ENCODE measurements around the gene SEBOX. TPM values are rescaled to one million over a fixed set of nuclear protein-coding genes. Genes with fewer than 3 reads are reported as not detected.
A peak's percentile ranks its signal among the peaks of the same experiment; 100 is the strongest.

Gene SEBOX
- total RNA-seq, 4 donors from 2014 or later = not detected

DNA sequence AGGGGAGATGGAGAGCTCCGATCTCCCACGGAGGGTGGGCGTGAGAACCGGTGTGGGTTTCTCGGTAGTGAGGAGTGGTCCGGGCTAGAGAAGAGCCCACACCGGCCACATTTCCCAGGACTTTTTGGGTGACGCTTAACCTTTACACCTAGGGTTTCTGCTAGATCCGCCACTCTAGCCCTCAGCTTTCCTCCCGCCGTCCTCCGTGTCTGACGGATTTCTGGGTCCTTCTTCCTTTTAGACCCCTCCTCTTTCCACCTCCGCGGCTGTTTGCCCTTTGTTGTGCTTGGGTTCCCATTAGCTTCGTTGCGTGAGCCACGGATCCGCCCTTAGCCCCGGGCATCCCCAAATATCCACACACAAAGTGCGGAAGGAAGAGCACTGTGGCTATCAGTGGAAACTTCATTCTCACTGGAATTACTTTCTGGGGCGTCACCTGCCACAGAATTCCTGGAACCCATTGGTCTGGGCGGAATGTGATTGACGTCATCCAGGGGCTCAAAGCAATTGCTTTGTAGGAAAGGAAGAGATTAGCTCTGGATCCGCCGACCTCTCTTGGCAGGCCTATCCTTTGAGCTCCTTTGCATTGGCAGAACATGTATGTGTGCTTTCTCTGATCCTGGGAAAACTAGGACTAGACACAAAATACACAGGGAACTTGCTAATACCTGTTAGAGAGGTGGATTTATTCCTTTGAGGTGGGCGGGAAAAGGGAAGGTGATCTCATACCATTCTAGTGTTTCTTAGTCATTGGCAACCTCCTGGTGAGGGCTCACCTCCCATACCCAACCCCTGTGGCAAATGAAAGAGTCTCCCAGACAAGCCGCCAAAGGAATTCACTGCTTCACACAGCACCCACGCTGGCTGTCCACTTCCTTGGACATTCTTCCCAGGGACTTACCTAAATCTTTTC is 28.8 kb downstream of the SEBOX start:
- H3K4me1 ChIP-seq = peaks cover 50% of the 10 kb centered on the region
- 6% methylated on average over 26 of the region's 29 CpGs for WGBS
- H3K27ac ChIP-seq = peak overlapping the region; percentile 98
- peak in 1 of 3 donors; percentile 51 for TF ChIP-seq POLR2AphosphoS5 (IDR thresholded peaks at IDR 0.05)
- TF ChIP-seq, protein P1, sequence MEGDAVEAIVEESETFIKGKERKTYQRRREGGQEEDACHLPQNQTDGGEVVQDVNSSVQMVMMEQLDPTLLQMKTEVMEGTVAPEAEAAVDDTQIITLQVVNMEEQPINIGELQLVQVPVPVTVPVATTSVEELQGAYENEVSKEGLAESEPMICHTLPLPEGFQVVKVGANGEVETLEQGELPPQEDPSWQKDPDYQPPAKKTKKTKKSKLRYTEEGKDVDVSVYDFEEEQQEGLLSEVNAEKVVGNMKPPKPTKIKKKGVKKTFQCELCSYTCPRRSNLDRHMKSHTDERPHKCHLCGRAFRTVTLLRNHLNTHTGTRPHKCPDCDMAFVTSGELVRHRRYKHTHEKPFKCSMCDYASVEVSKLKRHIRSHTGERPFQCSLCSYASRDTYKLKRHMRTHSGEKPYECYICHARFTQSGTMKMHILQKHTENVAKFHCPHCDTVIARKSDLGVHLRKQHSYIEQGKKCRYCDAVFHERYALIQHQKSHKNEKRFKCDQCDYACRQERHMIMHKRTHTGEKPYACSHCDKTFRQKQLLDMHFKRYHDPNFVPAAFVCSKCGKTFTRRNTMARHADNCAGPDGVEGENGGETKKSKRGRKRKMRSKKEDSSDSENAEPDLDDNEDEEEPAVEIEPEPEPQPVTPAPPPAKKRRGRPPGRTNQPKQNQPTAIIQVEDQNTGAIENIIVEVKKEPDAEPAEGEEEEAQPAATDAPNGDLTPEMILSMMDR (IDR thresholded peaks at IDR 0.05) = no peak
- peak in 1 of 2 donors; percentile 86 for DNase-seq (ENCODE audit: low spot score in 2 of 2)
- H3K9me3 ChIP-seq = no peaks in the 10 kb centered on the region
- H3K36me3 ChIP-seq = peaks cover 22% of the 10 kb centered on the region
- H3K27me3 ChIP-seq = no peaks in the 10 kb centered on the region
- H3K4me3 ChIP-seq = peak overlapping the region; percentile 87

DNA sequence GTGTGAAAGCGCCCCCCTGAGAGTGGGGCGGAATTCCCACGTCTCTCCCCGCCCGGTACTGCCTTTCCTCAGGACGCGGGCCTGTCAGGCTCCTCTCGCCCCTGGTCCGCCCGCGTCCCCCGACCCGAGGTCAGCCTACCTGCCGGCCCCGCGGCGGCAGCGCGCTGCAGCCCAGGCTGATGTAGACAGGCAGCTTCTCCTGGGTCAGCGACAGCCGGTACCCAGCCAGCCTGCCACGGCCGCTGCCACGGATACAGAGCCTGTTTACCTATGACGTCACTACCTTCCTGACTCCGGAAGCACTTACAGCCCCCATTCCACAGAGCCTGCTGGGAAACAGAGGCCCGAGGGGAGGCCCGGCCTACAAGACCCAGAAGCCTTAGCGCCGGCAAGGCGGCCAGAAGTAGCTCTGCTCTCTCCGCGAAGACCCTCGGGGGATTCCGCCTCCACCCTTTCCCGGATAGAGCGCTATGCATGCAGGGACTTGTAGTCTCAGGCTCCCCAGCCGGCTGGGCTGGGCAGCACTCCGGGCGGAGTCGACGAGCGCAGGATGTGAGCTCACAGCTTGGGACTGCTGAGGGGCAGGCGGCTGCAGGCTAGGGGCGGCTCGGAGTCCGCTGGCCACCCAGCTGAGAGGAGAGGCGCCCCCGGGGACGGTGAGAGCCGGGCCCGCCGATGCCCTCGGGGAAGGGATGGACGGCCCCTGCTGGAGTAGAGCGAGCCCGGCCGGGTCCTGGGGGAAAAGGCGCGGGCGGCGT is 29.6 kb downstream of the SEBOX start, which contains the start of the genes IFT20 and TNFAIP1:
Gene IFT20 (minus strand): TSS at position 272 of the 758 bp plus-strand sequence. CDS start 3,487 bp downstream, outside the sequence.
Gene TNFAIP1 (plus strand): TSS at position 561 of the 758 bp plus-strand sequence. CDS start 3,761 bp downstream, outside the sequence.
- WGBS = under 1% methylated on average over 32 of the region's 62 CpGs
- peak; percentile 99 to 100 for DNase-seq (ENCODE audit: low spot score in 2 of 2)

DNA sequence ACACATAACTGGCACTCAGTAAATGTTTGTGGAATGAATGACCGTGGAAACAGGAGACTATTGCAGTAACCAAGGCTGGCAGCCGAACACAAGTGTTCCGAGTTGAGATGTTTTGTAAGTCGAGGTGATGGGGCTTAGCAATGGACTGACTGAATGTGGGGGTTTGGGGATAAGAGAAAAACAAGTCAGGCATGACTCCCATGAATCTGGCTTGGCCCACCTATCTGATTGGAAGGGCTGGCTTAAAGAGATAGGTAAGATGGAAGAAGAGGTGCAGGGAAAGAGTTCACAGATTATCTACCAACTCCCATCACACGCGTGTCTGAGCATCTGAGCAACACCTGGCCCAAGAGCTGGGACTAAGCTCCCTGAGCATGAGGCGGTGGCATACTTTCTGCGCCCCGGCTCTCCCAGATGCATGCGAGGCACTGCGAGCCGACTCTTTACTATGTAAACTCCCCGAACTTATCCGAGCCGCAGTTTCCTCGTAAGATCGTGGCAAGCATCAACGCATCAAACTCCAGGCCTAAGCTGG is 30.3 kb downstream of the SEBOX start:
- DNase-seq (ENCODE audit: low spot score in 2 of 2) = no peak
- TF ChIP-seq POLR2AphosphoS5 (IDR thresholded peaks at IDR 0.05) (no peak), EP300 (IDR thresholded peaks at IDR 0.05) (no peak), POLR2A (IDR thresholded peaks at IDR 0.05) (no peak)
- TF ChIP-seq, protein P1 (IDR thresholded peaks at IDR 0.05) = no peak
- Histone ChIP-seq H3K27me3 (no peaks in the 10 kb centered on the region), H3K27ac (peak overlapping the region; percentile 98), H3K9me3 (no peaks in the 10 kb centered on the region), H3K36me3 (peaks cover 17% of the 10 kb centered on the region), H3K4me3 (peak overlapping the region; percentile 87), H3K4me1 (peaks cover 50% of the 10 kb centered on the region)
- 13% methylated on average over 12 of the region's 18 CpGs for WGBS

More for the DNA sequence above, 29.6 kb downstream of the SEBOX start, which contains the start of the genes IFT20 and TNFAIP1:
- H3K4me3 ChIP-seq = peak within 1 kb of the TSS; percentile 87
- no peak for TF ChIP-seq EP300 (IDR thresholded peaks at IDR 0.05)
- TF ChIP-seq POLR2AphosphoS5 (IDR thresholded peaks at IDR 0.05) = peak; percentile 53 to 91 (median 54)
- peak; percentile 19 to 78 for TF ChIP-seq POLR2A (IDR thresholded peaks at IDR 0.05)
- peak within 1 kb of the TSS; percentile 98 for H3K27ac ChIP-seq
- H3K27me3 ChIP-seq = no peaks in the 10 kb centered on the region
- H3K4me1 ChIP-seq = peaks cover 50% of the 10 kb centered on the region
- H3K36me3 ChIP-seq = peaks cover 22% of the 10 kb centered on the region
- H3K9me3 ChIP-seq = no peaks in the 10 kb centered on the region

DNA sequence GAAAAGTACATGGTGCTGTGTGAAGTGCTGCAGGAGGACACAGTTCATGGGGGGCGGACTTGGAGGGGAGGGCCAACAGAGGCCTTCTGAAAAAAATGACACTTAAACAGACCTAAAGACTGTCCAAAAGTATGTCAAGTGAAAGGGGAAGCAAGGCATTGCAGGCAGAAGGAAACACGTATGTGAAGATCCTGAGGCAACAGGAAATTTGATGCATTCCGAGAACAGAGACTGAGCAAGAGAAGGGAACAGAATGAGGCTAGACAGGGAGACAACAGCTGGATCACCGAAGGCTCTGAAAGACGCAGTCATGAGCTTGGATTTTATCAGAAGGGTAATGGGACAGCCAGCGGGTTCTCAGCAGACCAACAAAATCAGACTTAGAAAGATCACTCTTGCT is 30.8 kb downstream of the SEBOX start:
- Histone ChIP-seq H3K9me3 (no peaks in the 10 kb centered on the region), H3K27me3 (no peaks in the 10 kb centered on the region), H3K4me3 (peak overlapping the region; percentile 87), H3K27ac (no peak overlapping the region), H3K36me3 (peaks cover 21% of the 10 kb centered on the region), H3K4me1 (peaks cover 50% of the 10 kb centered on the region)
- TF ChIP-seq POLR2AphosphoS5 (IDR thresholded peaks at IDR 0.05) = no peak
- TF ChIP-seq, protein P1 (IDR thresholded peaks at IDR 0.05) = no peak
- no peak for TF ChIP-seq POLR2A (IDR thresholded peaks at IDR 0.05)
- no peak for TF ChIP-seq EP300 (IDR thresholded peaks at IDR 0.05)
- 51% methylated on average over 6 of the region's 6 CpGs for WGBS
- no peak for DNase-seq (ENCODE audit: low spot score in 2 of 2)

DNA sequence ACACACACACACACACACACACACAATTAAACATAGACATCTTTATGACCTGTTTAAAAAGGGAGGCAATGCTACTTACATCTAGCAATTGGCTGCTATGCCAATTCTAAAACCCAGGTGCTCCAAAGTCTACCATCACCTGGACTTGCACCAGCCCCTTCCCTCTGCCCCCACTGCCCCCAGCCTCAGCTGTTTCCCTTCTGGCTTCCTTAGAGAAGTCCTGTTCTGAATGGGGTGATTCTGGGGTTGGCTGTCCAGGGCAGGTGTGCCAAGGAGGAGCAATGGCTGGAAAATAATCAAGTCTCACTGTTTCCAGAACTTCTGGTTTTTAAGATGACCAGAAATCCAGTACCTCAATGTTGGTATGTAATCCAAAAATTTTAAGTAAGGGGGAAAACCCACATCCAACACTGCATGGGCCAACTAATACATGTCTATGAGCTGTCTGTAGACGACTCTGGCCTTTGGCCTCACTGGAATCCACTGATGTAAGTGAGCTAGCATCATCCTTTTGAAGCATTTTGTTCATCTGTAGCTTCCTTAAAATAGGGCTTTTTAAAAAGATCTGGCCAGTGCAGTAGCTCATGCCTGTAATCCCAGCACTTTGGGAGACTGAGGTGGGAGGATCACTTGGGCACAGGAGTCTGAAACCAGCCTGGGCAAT is 31.8 kb downstream of the SEBOX start:
- peaks cover 45% of the 10 kb centered on the region for H3K4me1 ChIP-seq
- WGBS = 82% methylated on average over 1 of the region's 1 CpG

More for the DNA sequence above, 31.8 kb downstream of the SEBOX start:
- no peak overlapping the region for H3K4me3 ChIP-seq
- no peaks in the 10 kb centered on the region for H3K27me3 ChIP-seq
- no peak for TF ChIP-seq EP300 (IDR thresholded peaks at IDR 0.05)
- TF ChIP-seq POLR2AphosphoS5 (IDR thresholded peaks at IDR 0.05) = no peak
- TF ChIP-seq, protein P1 (IDR thresholded peaks at IDR 0.05) = no peak
- no peak for TF ChIP-seq POLR2A (IDR thresholded peaks at IDR 0.05)
- no peaks in the 10 kb centered on the region for H3K9me3 ChIP-seq
- no peak for DNase-seq (ENCODE audit: low spot score in 2 of 2)
- peaks cover 30% of the 10 kb centered on the region for H3K36me3 ChIP-seq
- H3K27ac ChIP-seq = no peak overlapping the region
